ENCODE data around the gene LRRK1.

- TF ChIP-seq CTCF (IDR thresholded peaks at IDR 0.05): no peak
- no peak for TF ChIP-seq POLR2A (IDR thresholded peaks at IDR 0.05)
Measured at GRCh38 chr15:101118615-101119014, 199.5 kb downstream of the LRRK1 start.

Measured in esophagus squamous epithelium (tissue), 4 donors.